ENCODE data around the gene COL15A1.

COL15A1 gene

GRCh38 chr9:99090336-99091130 lies 146.8 kb downstream of the COL15A1 start:
- peaks cover 7% of the 10 kb centered on the region for H3K9me3 ChIP-seq (ENCODE audit: insufficient read depth, low read length)
- H3K36me3 ChIP-seq (replicated peaks; ENCODE audit: low read depth, low read length) = peaks cover 2% of the 10 kb centered on the region
- no peaks in the 10 kb centered on the region for H3K79me2 ChIP-seq (ENCODE audit: low read length)
- no peak overlapping the region for H2AFZ ChIP-seq (ENCODE audit: low read depth, low read length)
- no peaks in the 10 kb centered on the region for H4K20me1 ChIP-seq (ENCODE audit: insufficient read depth, low read length)
- H3K4me2 ChIP-seq (ENCODE audit: low read length) = no peak overlapping the region
- 0 out of 2 replicates have a peak, but pooled peaks cover 3% of the 10 kb centered on the region for H3K4me1 ChIP-seq (ENCODE audit: low read length)
- H3K9ac ChIP-seq (ENCODE audit: low read length) = no peak overlapping the region
- H3K4me3 ChIP-seq (ENCODE audit: low read length) = no peak overlapping the region
- TF ChIP-seq CTCF (IDR thresholded peaks at IDR 0.05; ENCODE audit: low read depth, low read length) (no peak), EZH2phosphoT487 (IDR thresholded peaks at IDR 0.05; ENCODE audit: low read depth) (no peak)
- H3K27me3 ChIP-seq (ENCODE audit: low read depth, low read length) = no peaks in the 10 kb centered on the region
- H3K27ac ChIP-seq (ENCODE audit: low read length) = no peak overlapping the region

GRCh38 chr9:99092643-99093491 lies 149.2 kb downstream of the COL15A1 start:
- peaks cover 2% of the 10 kb centered on the region for H3K36me3 ChIP-seq (replicated peaks; ENCODE audit: low read depth, low read length)
- no peaks in the 10 kb centered on the region for H3K79me2 ChIP-seq (ENCODE audit: low read length)
- no peak overlapping the region for H3K4me2 ChIP-seq (ENCODE audit: low read length)
- no peak for TF ChIP-seq EZH2phosphoT487 (IDR thresholded peaks at IDR 0.05; ENCODE audit: low read depth)
- TF ChIP-seq CTCF (IDR thresholded peaks at IDR 0.05; ENCODE audit: low read depth, low read length) = no peak
- H3K27ac ChIP-seq (ENCODE audit: low read length) = no peak overlapping the region
- H2AFZ ChIP-seq (ENCODE audit: low read depth, low read length) = no peak overlapping the region
- no peaks in the 10 kb centered on the region for H4K20me1 ChIP-seq (ENCODE audit: insufficient read depth, low read length)
- H3K4me1 ChIP-seq (ENCODE audit: low read length) = no peaks in the 10 kb centered on the region
- no peak overlapping the region for H3K4me3 ChIP-seq (ENCODE audit: low read length)
- H3K27me3 ChIP-seq (ENCODE audit: low read depth, low read length) = no peaks in the 10 kb centered on the region
- no peak overlapping the region for H3K9ac ChIP-seq (ENCODE audit: low read length)
- H3K9me3 ChIP-seq (ENCODE audit: insufficient read depth, low read length) = peaks cover 7% of the 10 kb centered on the region

- H4K20me1 ChIP-seq (ENCODE audit: insufficient read depth, low read length) = no peaks in the 10 kb centered on the region
- H3K9me3 ChIP-seq (ENCODE audit: insufficient read depth, low read length) = peaks cover 7% of the 10 kb centered on the region
- peaks cover 2% of the 10 kb centered on the region for H3K36me3 ChIP-seq (replicated peaks; ENCODE audit: low read depth, low read length)
- no peaks in the 10 kb centered on the region for H3K4me1 ChIP-seq (ENCODE audit: low read length)
- H3K4me3 ChIP-seq (ENCODE audit: low read length) = no peak overlapping the region
- TF ChIP-seq EZH2phosphoT487 (IDR thresholded peaks at IDR 0.05; ENCODE audit: low read depth) (no peak), CTCF (IDR thresholded peaks at IDR 0.05; ENCODE audit: low read depth, low read length) (no peak)
- no peak overlapping the region for H3K27ac ChIP-seq (ENCODE audit: low read length)
- no peaks in the 10 kb centered on the region for H3K27me3 ChIP-seq (ENCODE audit: low read depth, low read length)
- H3K79me2 ChIP-seq (ENCODE audit: low read length) = no peaks in the 10 kb centered on the region
- no peak overlapping the region; the same call in 1 of the 2 replicates for H2AFZ ChIP-seq (ENCODE audit: low read depth, low read length)
- no peak overlapping the region for H3K4me2 ChIP-seq (ENCODE audit: low read length)
- no peak overlapping the region for H3K9ac ChIP-seq (ENCODE audit: low read length)
Observed at GRCh38 chr9:99093492-99093791, 149.7 kb downstream of the COL15A1 start.

- no peaks in the 10 kb centered on the region for H3K79me2 ChIP-seq (ENCODE audit: low read length)
- no peaks in the 10 kb centered on the region for H3K36me3 ChIP-seq (replicated peaks; ENCODE audit: low read depth, low read length)
- no peak overlapping the region for H3K4me2 ChIP-seq (ENCODE audit: low read length)
- H3K9me3 ChIP-seq (ENCODE audit: insufficient read depth, low read length) = no peaks in the 10 kb centered on the region
- no peak overlapping the region for H3K4me3 ChIP-seq (ENCODE audit: low read length)
- TF ChIP-seq EZH2phosphoT487 (IDR thresholded peaks at IDR 0.05; ENCODE audit: low read depth) = no peak
- no peak for TF ChIP-seq CTCF (IDR thresholded peaks at IDR 0.05; ENCODE audit: low read depth, low read length)
- H3K27me3 ChIP-seq (ENCODE audit: low read depth, low read length) = no peaks in the 10 kb centered on the region
- no peaks in the 10 kb centered on the region for H4K20me1 ChIP-seq (ENCODE audit: insufficient read depth, low read length)
- no peak overlapping the region for H2AFZ ChIP-seq (ENCODE audit: low read depth, low read length)
- H3K4me1 ChIP-seq (ENCODE audit: low read length) = no peaks in the 10 kb centered on the region
- no peak overlapping the region for H3K27ac ChIP-seq (ENCODE audit: low read length)
- H3K9ac ChIP-seq (ENCODE audit: low read length) = no peak overlapping the region
Observed at GRCh38 chr9:99095565-99095964, 151.9 kb downstream of the COL15A1 start.
